Middle frontal gyrus (tissue), 1 donor: ENCODE measurements around the gene KRTAP10-7.
"Not testable (repeated sequence)": the region's sequence is repeated elsewhere in the genome, so short reads cannot be mapped to it uniquely, and the experiment has no call there.

Source experiments
- DNase-seq: peaks from one replicate; pipeline ENCODE4 v3.0.0-alpha.2; 2015; ENCODE audit warnings: low spot score; ENCODE audit errors: extremely low spot score

The KRTAP10-7 gene

DNA sequence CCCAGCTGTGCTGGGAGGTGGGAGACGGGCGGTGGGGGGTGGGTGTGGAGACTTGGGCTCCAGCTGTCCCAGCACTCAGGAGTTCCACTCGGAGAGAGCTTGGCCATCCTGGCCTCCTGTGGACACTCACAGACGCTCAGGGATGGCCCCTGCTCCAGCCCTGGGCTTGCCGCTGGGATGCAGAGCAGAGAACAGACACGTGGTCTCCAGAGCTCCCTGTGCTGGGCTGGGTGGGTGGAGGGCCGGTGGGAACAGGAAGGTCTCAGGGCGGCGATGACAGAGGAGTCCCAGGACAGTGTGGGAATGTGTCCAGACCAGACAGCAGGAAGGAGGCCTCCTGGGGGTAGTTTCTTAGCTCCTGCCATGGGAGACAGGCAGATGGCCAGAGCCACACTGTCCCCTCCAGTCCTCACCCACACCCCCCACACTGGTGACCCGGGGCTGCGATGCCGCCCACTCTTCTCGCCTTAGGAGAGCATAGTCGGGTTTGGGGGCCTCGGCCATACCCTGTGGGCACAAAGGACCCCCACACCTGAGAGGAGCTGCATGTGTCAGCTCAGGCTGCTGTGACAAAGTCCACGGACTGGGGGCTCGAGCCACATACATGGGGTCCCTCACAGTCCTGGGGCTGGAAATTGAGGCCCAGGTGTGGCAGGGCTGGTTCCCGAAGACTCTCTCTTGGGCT is 28.5 kb downstream of the KRTAP10-7 start:
- no peak for DNase-seq

DNA sequence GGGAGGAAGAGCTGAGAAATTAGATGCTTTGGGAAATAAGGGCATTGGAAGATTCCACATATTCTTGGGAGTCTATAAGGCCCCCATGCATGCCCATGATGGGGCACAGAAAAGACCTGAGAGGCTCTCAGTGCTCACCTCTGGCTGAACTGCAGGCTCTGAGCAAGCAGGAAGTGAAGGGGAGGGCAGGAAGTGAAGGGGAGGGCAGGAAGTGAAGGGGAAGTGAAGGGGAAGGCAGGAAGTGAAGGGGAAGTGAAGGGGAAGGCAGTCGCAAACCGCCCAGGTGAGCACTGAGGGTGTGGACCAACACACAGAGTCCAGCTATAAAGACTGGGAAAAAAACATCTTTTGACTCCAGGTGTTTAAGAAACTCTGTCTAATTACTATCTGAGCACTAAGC is 30.0 kb downstream of the KRTAP10-7 start:
- DNase-seq = no peak

DNA sequence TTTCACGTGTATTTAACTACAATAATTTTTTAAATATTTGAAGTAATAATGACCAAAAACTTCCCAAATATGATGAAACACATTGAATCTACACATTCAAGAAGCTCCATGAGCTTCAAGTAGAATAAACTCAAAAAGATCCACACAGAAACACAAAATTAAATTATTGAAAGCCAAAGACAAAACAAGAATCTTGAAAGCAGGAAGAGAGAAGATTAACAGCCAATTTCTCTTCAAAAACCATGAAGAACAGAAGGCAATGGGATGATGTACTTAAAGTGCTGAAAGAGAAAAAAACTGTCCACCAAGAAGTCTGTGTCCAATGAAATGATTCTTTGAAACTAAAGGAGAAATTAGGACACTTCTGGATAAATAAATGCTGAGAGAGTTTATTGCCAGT is 31.7 kb downstream of the KRTAP10-7 start:
- DNase-seq = no peak

DNA sequence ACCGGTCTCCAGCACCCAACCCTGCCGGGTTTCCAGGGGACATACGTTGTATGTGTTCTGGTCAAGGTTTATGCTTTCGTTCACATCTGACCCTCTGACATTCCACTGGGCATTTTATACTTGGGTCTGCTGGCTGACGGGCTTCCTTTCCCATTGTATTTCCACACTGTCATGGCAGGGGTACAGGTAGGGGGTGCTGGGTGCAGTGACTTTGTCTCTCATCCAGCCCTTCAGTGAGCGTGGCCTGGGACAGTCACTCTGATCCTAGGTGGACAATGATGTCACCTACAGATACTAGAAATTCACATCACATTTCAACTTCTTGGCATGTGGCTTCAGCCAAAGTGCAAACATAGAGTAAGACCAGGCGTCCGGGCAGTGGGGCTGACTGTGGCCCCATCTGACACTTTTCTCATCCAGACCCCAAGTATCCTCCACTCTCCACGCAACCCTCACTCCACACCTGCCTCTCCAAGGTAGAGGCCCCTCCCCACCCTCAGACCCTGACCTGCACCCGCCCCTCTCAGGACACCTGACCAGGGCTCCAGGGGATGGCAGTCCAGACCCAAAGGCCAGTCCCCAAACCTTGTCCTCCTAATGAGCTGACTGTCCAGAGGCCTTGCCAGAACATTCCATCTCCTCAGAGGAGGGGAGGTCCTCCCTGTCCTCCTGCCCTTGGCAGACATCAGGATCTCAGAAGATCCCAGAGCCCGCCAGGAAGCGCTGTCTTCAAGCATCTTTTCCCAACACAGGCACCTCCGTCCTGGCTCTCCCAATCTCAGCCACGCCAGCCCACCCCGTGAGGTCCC is 36.0 kb downstream of the KRTAP10-7 start:
- no peak for DNase-seq

DNA sequence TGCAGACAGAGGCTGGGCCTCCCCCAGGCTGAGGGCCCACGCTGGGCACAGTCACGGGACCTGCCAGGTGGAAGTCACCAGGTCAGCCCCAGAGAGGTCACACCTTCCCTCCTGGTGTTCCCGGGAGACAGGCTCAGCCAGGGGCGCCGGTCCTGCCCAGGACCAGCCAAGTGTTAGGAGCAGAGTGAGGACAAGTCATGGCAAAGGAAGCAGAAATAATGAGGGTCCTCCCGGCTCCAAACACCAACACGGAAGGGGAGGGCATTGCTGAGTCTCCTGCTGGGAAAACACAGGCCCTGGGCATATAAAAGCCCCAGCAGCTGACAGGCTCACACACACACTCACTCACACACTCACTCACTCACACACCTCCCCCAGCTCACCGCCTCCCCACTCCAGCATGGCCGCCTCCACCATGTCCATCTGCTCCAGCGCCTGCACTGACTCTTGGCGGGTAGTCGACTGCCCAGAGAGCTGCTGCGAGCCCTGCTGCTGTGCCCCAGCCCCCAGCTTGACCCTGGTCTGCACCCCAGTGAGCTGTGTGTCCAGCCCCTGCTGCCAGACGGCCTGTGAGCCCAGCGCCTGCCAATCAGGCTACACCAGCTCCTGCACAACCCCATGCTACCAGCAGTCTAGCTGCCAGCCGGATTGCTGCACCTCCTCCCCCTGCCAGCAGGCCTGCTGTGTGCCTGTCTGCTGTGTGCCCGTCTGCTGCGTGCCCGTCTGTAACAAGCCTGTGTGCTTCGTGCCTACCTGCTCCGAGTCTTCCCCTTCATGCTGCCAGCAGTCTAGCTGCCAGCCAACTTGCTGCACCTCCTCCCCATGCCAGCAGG is 36.8 kb downstream of the KRTAP10-7 start, which contains the start of gene KRTAP10-10:
Gene KRTAP10-10, plus strand, starts transcription at position 339 of the 833 bp plus-strand sequence. Its CDS starts 62 bp downstream, at position 401.
- DNase-seq = no peak

DNA sequence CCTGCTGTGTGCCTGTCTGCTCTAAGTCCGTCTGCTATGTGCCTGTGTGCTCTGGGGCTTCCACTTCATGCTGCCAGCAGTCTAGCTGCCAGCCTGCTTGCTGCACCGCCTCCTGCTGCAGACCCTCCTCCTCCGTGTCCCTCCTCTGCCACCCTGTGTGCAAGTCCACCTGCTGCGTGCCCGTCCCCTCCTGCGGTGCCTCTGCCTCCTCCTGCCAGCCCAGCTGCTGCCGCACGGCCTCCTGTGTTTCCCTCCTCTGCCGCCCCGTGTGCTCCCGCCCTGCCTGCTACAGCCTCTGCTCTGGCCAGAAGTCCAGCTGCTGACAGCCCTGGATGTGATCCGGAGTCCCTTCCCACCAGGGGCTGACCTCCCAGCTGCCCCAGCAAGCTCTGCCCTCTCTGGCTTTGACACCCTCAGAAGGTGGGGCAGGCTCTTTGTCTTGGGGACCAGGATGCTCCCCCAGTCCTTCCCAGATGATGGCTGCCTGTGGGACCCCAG is 37.5 kb downstream of the KRTAP10-7 start:
- not testable (repeated sequence) for DNase-seq

DNA sequence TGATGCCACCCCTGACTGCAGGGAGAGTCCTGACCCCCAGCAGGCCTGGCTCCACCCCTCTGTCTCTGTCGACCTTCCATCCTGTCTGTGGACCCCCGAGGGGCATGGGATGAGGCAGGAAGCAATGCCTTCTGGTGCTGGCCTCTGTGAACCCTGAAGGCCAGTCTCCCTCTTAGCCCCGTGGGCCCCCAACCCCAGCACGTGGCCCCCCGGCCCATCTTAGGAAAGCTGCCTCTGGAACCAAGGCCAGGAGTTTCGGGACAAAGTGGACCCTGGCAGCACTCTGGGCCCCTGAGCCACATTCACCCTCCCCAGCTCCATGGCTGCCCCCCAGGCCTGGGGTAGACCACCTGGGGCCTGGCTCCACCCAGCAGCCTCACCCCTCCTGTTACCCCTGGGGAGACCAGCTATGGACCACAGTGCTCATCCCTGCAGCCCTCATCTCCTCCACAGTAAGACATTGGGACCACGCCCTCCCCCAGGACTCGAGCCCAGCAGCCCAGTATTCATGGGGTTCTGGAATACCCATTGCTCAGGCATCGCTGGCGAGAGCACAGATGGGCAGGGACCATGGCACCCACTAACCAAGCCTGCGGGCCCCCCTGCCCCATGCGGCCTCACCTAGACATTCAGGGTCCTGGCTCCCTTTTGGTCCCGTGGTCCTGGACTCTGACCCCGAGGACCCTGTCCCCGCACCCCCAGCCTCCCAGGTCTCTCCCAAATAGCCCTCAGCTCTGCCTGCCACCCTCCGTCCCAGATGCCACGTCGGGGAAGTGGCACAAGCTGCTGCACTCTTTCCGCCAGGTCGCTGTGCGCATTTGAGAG is 38.3 kb downstream of the KRTAP10-7 start:
- DNase-seq = not testable (repeated sequence)

DNA sequence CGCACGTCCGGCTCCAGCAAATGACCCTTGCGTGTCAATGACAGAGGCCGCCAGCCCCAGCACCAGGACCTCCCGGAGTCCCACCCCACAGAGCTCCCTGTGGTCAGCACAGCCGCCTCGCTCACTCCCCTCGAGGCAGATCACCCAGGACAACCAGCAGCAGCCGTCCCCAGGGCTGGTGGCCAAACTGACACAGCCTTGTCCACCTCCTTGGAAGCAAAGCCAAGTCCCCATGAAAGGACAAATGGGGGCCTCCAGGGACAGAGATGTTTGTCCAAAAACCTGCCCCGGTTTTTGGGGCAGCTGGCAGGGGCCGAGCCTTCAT is 38.9 kb downstream of the KRTAP10-7 start:
- DNase-seq = no peak

DNA sequence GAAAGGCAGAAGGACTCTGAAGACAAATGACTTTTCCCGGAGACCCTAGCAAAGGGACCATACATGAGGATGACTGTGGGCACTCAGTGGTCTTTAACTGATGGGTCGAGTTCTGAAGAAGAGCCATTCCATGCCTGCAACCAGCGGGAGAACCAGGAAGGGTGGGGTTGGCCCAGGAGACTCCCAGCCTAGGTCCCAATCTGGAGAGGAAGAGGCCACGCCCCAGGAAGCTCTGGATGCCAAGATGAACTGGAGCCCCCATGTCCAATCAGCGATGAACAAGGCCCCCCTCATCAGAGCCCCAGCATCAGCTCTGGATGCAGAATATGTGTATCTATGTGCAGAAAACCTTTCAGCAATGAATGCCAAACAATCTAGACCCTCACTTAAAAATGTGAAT is 40.4 kb downstream of the KRTAP10-7 start:
- DNase-seq = no peak

DNA sequence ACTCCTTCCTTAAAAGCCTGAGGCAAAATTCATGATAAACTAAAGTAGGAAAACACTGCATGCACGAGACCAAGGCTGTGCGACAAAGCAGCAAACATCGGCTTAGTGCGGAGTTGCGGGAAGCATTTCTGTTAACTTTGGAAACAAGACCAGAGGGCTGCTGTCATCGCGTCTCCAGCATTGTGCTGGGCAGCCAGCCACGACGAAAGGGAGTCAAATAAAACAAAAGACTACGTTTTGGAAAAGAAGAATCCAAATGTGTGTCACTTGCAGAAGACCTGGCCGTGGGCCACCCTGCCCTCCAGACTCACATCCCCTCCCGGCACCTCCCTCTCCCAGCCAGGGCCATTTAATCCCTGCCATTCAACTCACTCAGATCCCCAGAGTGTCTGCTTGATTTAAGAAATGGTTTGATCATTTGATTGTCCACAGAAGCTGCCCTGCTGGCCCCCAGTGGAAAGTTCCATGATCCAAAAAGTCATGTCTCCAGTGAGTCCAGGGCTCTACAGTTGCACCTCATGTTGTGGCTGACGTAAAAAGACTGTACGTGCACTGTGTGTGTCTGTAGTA is 43.4 kb downstream of the KRTAP10-7 start:
- no peak for DNase-seq

DNA sequence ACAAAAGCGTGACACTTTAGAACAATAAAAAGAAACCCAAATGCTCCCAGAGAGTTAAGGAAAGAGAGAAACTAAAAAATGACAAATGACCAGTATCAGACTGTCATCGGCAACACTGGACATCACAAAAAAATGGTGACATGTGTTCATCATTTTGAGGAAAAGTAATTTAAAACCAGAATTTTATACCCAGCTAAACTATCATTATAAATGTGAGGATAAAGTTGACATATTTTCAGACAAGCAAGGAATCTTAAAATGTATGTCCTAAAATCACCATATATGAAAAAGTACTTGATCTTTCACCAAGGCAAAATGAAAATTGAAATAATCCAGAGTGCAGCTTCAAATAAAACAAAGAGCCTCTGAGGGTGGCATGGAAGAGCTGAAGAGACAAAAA is 44.5 kb downstream of the KRTAP10-7 start:
- DNase-seq = no peak

DNA sequence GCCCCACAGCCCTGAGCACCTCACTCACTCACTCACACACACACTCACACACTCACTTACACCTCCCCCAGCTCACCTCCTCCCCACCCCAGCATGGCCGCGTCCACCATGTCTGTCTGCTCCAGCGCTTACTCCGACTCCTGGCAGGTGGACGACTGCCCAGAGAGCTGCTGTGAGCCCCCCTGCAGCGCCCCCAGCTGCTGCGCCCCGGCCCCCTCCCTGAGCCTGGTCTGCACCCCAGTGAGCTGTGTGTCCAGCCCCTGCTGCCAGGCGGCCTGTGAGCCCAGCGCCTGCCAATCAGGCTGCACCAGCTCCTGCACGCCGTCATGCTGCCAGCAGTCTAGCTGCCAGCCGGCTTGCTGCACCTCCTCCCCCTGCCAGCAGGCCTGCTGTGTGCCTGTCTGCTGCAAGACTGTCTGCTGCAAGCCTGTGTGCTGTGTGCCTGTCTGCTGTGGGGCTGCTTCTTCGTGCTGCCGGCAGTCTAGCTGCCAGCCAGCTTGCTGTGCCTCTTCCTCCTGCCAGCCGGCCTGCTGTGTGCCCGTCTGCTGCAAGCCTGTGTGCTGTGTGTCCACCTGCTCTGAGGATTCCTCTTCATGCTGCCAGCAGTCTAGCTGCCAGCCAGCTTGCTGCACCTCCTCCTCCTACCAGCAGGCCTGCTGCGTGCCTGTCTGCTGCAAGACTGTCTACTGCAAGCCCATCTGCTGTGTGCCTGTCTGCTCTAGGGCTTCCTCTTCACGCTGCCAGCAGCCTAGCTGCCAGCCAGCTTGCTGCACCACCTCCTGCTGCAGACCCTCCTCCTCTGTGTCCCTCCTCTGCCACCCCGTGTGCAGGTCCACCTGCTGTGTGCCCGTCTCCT is 46.2 kb downstream of the KRTAP10-7 start, which contains the start of gene KRTAP10-11:
Gene KRTAP10-11, plus strand, starts transcription at position 49 of the 856 bp plus-strand sequence. Its CDS starts 45 bp downstream, at position 94.
- not testable (repeated sequence) for DNase-seq

DNA sequence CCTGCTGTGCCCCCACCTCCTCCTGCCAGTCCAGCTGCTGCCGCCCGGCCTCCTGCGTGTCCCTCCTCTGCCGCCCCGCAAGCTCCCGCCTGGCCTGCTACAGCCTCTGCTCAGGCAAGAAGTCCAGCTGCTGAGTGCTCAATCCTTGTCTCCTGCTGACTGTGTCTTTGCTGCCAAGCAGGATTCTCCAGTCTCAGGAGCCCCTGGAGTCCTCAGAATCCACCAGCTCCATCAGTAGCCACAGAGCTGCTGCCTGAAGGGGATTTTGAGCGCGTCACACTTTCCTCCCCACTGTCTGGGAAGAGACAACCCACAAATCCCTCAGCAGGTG is 46.8 kb downstream of the KRTAP10-7 start:
- no peak for DNase-seq

DNA sequence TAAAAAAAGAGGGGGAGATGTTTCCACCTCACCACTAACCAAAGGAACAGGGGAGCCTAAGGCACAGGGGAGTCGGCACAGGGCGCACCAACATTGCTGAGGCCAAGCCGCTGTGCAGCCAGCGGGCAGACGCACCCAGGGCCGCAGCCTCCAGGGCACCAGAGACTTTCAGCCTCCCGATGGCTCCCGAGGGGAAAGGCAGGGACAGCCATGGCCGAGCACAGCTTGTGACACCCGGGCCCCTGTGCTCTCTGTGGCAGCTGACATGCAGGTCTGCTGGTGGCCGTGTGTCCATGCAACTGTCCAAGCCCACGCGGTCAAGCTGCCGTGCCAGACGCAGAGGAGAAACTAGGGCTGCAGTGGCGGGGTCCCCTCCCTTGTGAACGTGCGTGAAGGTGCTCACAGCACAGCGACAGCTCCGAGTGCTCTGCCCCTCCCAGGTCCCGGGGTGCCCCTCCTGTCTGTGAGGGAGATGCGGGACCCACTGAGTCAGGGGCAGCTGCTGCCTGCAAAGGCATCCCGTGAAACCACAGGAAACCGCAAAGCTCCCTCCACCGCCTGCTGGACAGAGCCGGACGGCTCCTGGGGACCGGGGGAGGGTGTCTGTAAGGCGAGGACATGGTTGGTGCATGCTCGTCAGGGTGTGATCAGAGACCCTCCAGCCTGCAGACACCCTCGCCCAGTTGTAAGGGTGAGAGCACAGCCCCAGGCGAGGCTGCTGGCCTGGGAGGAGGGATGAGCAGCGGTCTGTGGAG is 48.3 kb downstream of the KRTAP10-7 start:
- DNase-seq = no peak

DNA sequence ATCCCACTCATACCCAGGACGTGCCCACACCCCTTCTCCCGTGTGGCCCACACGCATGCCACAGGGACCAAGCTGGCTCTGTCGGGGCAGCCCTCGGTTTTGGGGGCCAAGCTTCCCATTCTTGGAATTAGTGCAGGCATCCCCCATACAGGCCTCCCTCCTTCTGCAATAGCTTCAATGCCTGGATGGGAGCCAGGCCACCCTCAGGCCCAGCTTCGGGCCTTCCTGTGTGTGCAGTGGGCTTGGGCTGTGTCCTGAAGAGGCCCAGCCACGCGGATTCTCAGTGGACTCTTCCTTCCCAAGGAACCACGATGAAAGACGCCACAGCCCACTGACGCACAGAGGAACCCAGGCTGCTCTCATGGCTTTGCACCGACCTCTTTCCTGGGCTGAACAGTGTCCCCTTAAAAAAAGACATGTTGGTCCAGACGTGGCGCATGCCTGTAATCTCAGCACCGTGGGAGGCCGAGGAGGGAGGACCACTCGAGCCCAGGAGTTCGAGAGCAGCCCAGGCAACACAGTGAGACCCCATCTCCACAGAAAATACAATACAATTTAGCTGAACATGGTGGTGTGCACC is 49.2 kb downstream of the KRTAP10-7 start:
- no peak for DNase-seq

DNA sequence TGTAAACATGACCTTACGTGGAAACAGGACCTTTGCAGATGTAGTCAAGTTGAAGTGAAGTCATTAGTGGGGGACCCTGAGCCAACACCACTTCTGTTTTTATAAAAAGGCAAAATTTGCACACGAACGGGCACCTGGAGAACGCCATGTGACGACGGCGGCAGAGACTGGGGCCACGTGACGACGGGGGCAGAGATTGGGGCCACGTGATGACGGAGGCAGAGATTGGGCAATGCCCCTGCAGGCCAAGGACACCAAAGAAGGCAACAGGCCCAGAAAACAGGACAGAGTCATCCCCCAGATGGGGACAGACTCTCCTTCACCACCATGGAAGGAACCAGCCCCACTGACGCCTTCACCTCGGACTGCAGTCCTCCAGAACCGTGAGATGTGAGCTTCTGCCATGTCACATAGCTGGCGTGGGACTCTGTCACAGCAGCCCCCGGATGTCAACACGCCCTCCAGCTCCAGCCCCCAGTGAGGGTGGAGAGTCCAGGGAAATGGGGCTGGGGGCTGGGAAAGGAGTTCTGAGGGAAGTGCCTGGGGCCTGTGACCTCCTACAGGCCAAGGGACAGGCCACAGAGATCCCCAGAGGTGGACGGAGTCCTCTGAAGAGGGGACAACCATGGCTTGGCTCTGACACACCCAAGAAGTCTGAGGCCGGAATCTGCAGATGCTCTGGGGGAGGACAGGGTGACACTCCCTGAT is 50.0 kb downstream of the KRTAP10-7 start:
- DNase-seq = no peak

DNA sequence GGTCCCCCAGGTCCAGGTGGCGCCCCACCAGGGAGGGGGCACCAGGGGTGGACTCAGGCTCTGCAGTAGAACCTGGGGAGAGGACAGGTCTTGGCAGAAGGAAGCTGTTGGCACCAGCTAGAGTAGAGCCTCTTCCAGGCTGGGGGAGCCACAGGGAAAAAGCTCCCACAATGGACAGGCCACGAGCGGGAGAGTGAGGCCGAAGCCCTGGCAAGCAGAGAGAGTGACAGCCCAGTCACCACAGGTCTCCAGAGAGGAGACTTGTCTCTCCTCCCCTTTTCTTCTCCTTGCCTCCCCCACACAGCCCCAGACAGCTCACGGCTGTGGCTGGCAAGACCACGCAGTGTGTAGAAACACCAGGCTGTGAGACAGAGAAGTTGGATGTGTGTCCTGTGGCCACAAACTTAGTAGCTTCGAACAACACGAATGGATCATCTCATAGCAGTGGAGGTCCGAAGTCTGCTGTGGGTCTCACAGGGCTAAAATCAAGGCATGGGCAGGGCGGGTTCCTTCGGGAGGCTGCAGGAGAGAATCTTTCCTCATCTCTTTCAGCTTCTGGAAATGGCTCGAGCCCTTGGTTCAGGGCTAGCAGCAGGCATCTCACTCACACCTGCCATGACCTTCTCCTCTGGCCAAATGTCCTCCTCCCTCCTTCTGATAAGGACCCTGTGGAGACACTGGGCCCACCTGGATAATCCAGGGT is 50.7 kb downstream of the KRTAP10-7 start:
- no peak for DNase-seq
